Endothelial cell of umbilical vein (primary cell): ENCODE measurements around the gene CHERP. TPM values are rescaled to one million over a fixed set of nuclear protein-coding genes. Genes with fewer than 3 reads are reported as not detected.

ENCODE experiments used
- BruUV-seq: library from RNA; stranded (reverse); fragments of 400-500 nt; replicated peaks from 2 replicates; lab custom pipeline; 2021; lab: Mats Ljungman, UMichigan
- CTCF ChIA-PET: fragments of 300-600, 350-600 bp; sonication (Branson Sonifier 250); formaldehyde crosslinking; loops from one replicate; lab custom pipeline; 2021; ENCODE audit warnings: antibody characterized with exemption, inconsistent platforms; lab: Charles Lee
- POLR2A ChIA-PET: fragments of 300-600, 350-600 bp; sonication (Branson Sonifier 250); formaldehyde crosslinking; loops from one replicate; lab custom pipeline; 2021; ENCODE audit warnings: antibody characterized with exemption, inconsistent platforms; lab: Charles Lee
- DNase-seq: peaks from one replicate; pipeline ENCODE4 v3.0.0-alpha.2; 2011; ENCODE audit warnings: low read depth, low spot score
- FAIRE-seq: peaks from 2 replicates; lab custom pipeline; 2011; peaks lifted over from hg19 to GRCh38; lab: Jason Lieb, UNC
- H2AFZ ChIP-seq: 2 replicates; pipeline ENCODE4 v1.6.0; 2012; ENCODE audit warnings: low read depth, low read length, control low read depth, inconsistent platforms
- H3K27ac ChIP-seq: 2 replicates; pipeline ENCODE4 v1.5.1; 2011; ENCODE audit warnings: low read depth, mild to moderate bottlenecking, control low read depth, low read length, moderate library complexity; ENCODE audit not compliant: insufficient read depth
- H3K27me3 ChIP-seq, 2 experiments: 2 replicates each; pipeline versions ENCODE4 v1.6.0 to v1.6.1; 2011; ENCODE audit warnings: low read length in 2 of 2, mixed read lengths in 1 of 2; ENCODE audit not compliant: control insufficient read depth in 2 of 2, insufficient read depth in 2 of 2
- H3K36me3 ChIP-seq, 2 experiments: 2 replicates in 1 of 2; 3 replicates in 1 of 2; pipeline ENCODE4 v1.5.1; 2011; ENCODE audit warnings: low read length in 2 of 2, mild to moderate bottlenecking in 1 of 2, moderate library complexity in 1 of 2; ENCODE audit not compliant: control insufficient read depth in 2 of 2, insufficient read depth in 2 of 2; ENCODE audit errors: extremely low read depth in 1 of 2
- H3K4me1 ChIP-seq: 3 replicates; pipeline ENCODE4 v1.5.1; 2011; ENCODE audit warnings: mild to moderate bottlenecking, low read length; ENCODE audit not compliant: control insufficient read depth, insufficient read depth; ENCODE audit errors: extremely low read depth
- H3K4me2 ChIP-seq: 2 replicates; pipeline ENCODE4 v1.6.1; 2011; ENCODE audit warnings: low read length, control low read depth, mixed read lengths; ENCODE audit not compliant: insufficient read depth
- H3K4me3 ChIP-seq, 3 experiments: fragments of 200-600 bp in 1 of 3; sonication (generic), shearing (Covaris generic) in 1 of 3; replicated peaks in 1 of 3; 2 replicates each; pipeline ENCODE4 v1.5.1; 2011 to 2016; ENCODE audit warnings: control low read depth in 3 of 3, low read length in 3 of 3, mild to moderate bottlenecking in 2 of 3, inconsistent platforms in 1 of 3, low read depth in 1 of 3, moderate library complexity in 1 of 3; ENCODE audit not compliant: insufficient read depth in 1 of 3
- H3K79me2 ChIP-seq: 2 replicates; pipeline ENCODE4 v1.6.0; 2012; ENCODE audit warnings: low read length, inconsistent platforms; ENCODE audit not compliant: control insufficient read depth, insufficient read depth
- H3K9ac ChIP-seq: replicated peaks from 2 replicates; pipeline ENCODE3; 2011; ENCODE audit warnings: low read length, control low read depth; ENCODE audit not compliant: insufficient read depth; ENCODE audit errors: extremely low read depth
- H3K9me1 ChIP-seq: replicated peaks from 3 replicates; pipeline ENCODE4 v1.6.0; 2011; ENCODE audit warnings: mild to moderate bottlenecking, low read length; ENCODE audit not compliant: control insufficient read depth, insufficient read depth; ENCODE audit errors: extremely low read depth
- H3K9me3 ChIP-seq: replicated peaks from 2 replicates; pipeline ENCODE4 v1.5.1; 2012; ENCODE audit warnings: low read length, inconsistent platforms; ENCODE audit not compliant: control insufficient read depth, insufficient read depth
- H4K20me1 ChIP-seq: replicated peaks from 2 replicates; pipeline ENCODE3; 2011; ENCODE audit warnings: mild to moderate bottlenecking, low read length; ENCODE audit not compliant: control insufficient read depth, insufficient read depth; ENCODE audit errors: extremely low read depth
- CTCF ChIP-seq, 2 donors: IDR thresholded peaks; 1 replicate in 1 of 2; 2 replicates in 1 of 2; pipeline ENCODE4 v1.5.1; 2011; ENCODE audit warnings: low read length in 2 of 2, mild to moderate bottlenecking in 2 of 2, moderate library complexity in 2 of 2, control low read depth in 1 of 2, inconsistent platforms in 1 of 2, low read depth in 1 of 2; ENCODE audit not compliant: insufficient read depth in 1 of 2; ENCODE audit errors: extremely low read depth in 1 of 2
- EZH2 ChIP-seq: IDR thresholded peaks from 2 replicates; pipeline ENCODE4 v1.6.1; 2012; ENCODE audit warnings: borderline replicate concordance, low read depth, mild to moderate bottlenecking, moderate library complexity, low read length, inconsistent platforms; ENCODE audit not compliant: severe bottlenecking
- FOS ChIP-seq: IDR thresholded peaks from 2 replicates; pipeline ENCODE4 v1.6.1; 2011; ENCODE audit warnings: mild to moderate bottlenecking, low read length, moderate library complexity, borderline replicate concordance; ENCODE audit not compliant: insufficient read depth
- GATA2 ChIP-seq: IDR thresholded peaks from 2 replicates; pipeline ENCODE4 v1.7.0; 2011; ENCODE audit warnings: low read depth, mild to moderate bottlenecking, moderate library complexity, mixed read lengths, low read length; ENCODE audit not compliant: insufficient read length, insufficient read depth
- JUN ChIP-seq: IDR thresholded peaks from 2 replicates; pipeline ENCODE4 v1.6.1; 2011; ENCODE audit warnings: borderline replicate concordance, low read depth; ENCODE audit not compliant: insufficient read length, insufficient read depth
- MAX ChIP-seq: IDR thresholded peaks from 2 replicates; pipeline ENCODE4 v1.6.1; 2011; ENCODE audit not compliant: insufficient read depth, insufficient read length
- POLR2A ChIP-seq: IDR thresholded peaks from 2 replicates; pipeline ENCODE4 v1.6.1; 2012; ENCODE audit warnings: low read depth, mild to moderate bottlenecking, control low read depth, low read length
- POLR2AphosphoS5 ChIP-seq: IDR thresholded peaks from 2 replicates; pipeline ENCODE4 v1.6.1; 2012; ENCODE audit warnings: low read depth, mild to moderate bottlenecking, control low read depth, low read length, moderate library complexity; ENCODE audit not compliant: insufficient read depth
- dilution Hi-C: fragments of 300-500 bp; cut with MboI; formaldehyde crosslinking; loops from one replicate; pipeline ENCODE4 v1.15.0; 2019; ENCODE audit warnings: low sequenced_read_pairs; ENCODE audit not compliant: extremely low pct_ligation_motif_present
- intact Hi-C: fragments of 100-400 bp; cut with micrococcal nuclease; formaldehyde crosslinking; loops from one replicate; pipeline ENCODE4 v1.10.0; 2022
- polyA plus RNA-seq, 4 experiments: library from polyadenylated mRNA; depleted of rRNA in 3 of 4; stranded (reverse) in 3 of 4; unstranded in 1 of 4; fragments of >200 nt; gene quantifications; 2 replicates each; pipeline versions ENCODE4 v1.2.1 to v1.2.3, GENCODE V29; 2011 to 2012; ENCODE audit warnings: missing spikeins in 1 of 4
- total RNA-seq: library from RNA; stranded (reverse); gene quantifications from 2 replicates; pipeline ENCODE4 v1.2.3, GENCODE V29; 2021

Gene CHERP
- total and polyA plus RNA-seq, 2 donors (not counting 3 experiments of a cell fraction or from before 2014, with no cell fraction given): 8.9 to 53.9 TPM

GRCh38 chr19:16536130-16536529, 6.1 kb downstream of the CHERP start:
- POLR2A ChIA-PET: no interaction called here
- Histone ChIP-seq H3K4me2 (no peak overlapping the region), H4K20me1 (no peaks in the 10 kb centered on the region), H3K79me2 (peaks cover 53% of the 10 kb centered on the region), H3K27me3 (no peaks in the 10 kb centered on the region), H3K36me3 (peaks cover 19 to 54% of the 10 kb centered on the region in 2 experiments), H2AFZ (no peak overlapping the region), H3K9ac (no peak overlapping the region), H3K4me1 (peaks cover 5% of the 10 kb centered on the region), H3K27ac (no peak overlapping the region), H3K9me1 (no peaks in the 10 kb centered on the region), H3K4me3 (no peak overlapping the region), H3K9me3 (no peaks in the 10 kb centered on the region)
- DNase-seq (no peak), FAIRE-seq (no peak)
- no TSS peak for BruUV-seq
- intact Hi-C loops (no loop called here), dilution Hi-C loops (no loop called here)
- TF ChIP-seq POLR2AphosphoS5 (no peak), MAX (no peak), CTCF (IDR thresholded peaks at IDR 0.05; ENCODE audit: extremely low read depth in 1 of 2, insufficient read depth in 1 of 2, low read depth in 1 of 2, low read length in 2 of 2) (no peak), EZH2 (no peak)
- CTCF ChIA-PET: no interaction called here

- no TSS peak for BruUV-seq
- no peaks in the 10 kb centered on the region for H3K9me3 ChIP-seq
- no peak overlapping the region for H3K9ac ChIP-seq
- peaks cover 19 to 60% of the 10 kb centered on the region in 2 experiments for H3K36me3 ChIP-seq
- POLR2A ChIA-PET: no interaction called here
- H2AFZ ChIP-seq: no peak overlapping the region
- no peaks in the 10 kb centered on the region for H3K9me1 ChIP-seq
- TF ChIP-seq CTCF (IDR thresholded peaks at IDR 0.05; ENCODE audit: extremely low read depth in 1 of 2, insufficient read depth in 1 of 2, low read depth in 1 of 2, low read length in 2 of 2) (no peak), FOS (no peak), GATA2 (no peak), MAX (no peak), POLR2A (no peak), JUN (no peak), POLR2AphosphoS5 (no peak)
- FAIRE-seq: no peak
- H4K20me1 ChIP-seq: no peaks in the 10 kb centered on the region
- H3K4me1 ChIP-seq: no peaks in the 10 kb centered on the region
- dilution Hi-C loops: no loop called here
- no peak overlapping the region for H3K27ac ChIP-seq
- DNase-seq: no peak
- intact Hi-C loops: no loop called here
- no peaks in the 10 kb centered on the region for H3K27me3 ChIP-seq
- H3K4me2 ChIP-seq: no peak overlapping the region
- no peak overlapping the region for H3K4me3 ChIP-seq
- CTCF ChIA-PET: interaction anchor here (1.2 kb wide), 1 partner anchor 52 kb away, joined by 3 read pairs; no protein-coding TSS in a partner anchor
- peaks cover 45% of the 10 kb centered on the region for H3K79me2 ChIP-seq
Observed at GRCh38 chr19:16535381-16535780, 6.9 kb downstream of the CHERP start.
